Measurements from ENCODE around the gene RPS19BP1.

GRCh38 chr22:39491696-39492095 lies 40.9 kb downstream of the RPS19BP1 start:
- TF ChIP-seq TCF7L2 (IDR thresholded peaks at IDR 0.05; ENCODE audit: borderline replicate concordance, extremely low read depth, insufficient read depth, insufficient read length) (no peak), YY1 (IDR thresholded peaks at IDR 0.05; ENCODE audit: extremely low read depth, insufficient replicate concordance, low read depth, low read length) (no peak), POLR2A (IDR thresholded peaks at IDR 0.05; ENCODE audit: borderline replicate concordance, extremely low read depth, insufficient read depth, insufficient read length) (no peak), REST (IDR thresholded peaks at IDR 0.05; ENCODE audit: low read depth) (no peak)
- TF ChIP-seq, protein P1, sequence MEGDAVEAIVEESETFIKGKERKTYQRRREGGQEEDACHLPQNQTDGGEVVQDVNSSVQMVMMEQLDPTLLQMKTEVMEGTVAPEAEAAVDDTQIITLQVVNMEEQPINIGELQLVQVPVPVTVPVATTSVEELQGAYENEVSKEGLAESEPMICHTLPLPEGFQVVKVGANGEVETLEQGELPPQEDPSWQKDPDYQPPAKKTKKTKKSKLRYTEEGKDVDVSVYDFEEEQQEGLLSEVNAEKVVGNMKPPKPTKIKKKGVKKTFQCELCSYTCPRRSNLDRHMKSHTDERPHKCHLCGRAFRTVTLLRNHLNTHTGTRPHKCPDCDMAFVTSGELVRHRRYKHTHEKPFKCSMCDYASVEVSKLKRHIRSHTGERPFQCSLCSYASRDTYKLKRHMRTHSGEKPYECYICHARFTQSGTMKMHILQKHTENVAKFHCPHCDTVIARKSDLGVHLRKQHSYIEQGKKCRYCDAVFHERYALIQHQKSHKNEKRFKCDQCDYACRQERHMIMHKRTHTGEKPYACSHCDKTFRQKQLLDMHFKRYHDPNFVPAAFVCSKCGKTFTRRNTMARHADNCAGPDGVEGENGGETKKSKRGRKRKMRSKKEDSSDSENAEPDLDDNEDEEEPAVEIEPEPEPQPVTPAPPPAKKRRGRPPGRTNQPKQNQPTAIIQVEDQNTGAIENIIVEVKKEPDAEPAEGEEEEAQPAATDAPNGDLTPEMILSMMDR (IDR thresholded peaks at IDR 0.05 in 2 of 3, conservative IDR thresholded peaks at IDR 0.05 in 1 of 3; ENCODE audit: borderline replicate concordance in 1 of 3, insufficient read depth in 1 of 3, low read depth in 2 of 3, low read length in 2 of 3) = no peak
- TF ChIP-seq, protein P2, sequence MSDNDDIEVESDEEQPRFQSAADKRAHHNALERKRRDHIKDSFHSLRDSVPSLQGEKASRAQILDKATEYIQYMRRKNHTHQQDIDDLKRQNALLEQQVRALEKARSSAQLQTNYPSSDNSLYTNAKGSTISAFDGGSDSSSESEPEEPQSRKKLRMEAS (IDR thresholded peaks at IDR 0.05) = no peak
